SK-N-SH (cell line): ENCODE results near the gene RBM17. TPM values are rescaled to one million over a fixed set of nuclear protein-coding genes. Genes with fewer than 3 reads are reported as not detected.

ENCODE experiments used
- CTCF ChIA-PET: fragments of 300-600, 350-600 bp; formaldehyde crosslinking; extraction: SDS; loops from one replicate; lab custom pipeline; 2021; lab: Yijun Ruan, JAX
- POLR2A ChIA-PET: fragments of 350-600 bp; sonication (Branson Sonifier 250); formaldehyde crosslinking; extraction: SDS; loops from one replicate; lab custom pipeline; 2020; ENCODE audit warnings: antibody characterized with exemption, inconsistent platforms; lab: Yijun Ruan, JAX
- DNase-seq: peaks from one replicate; pipeline ENCODE4 v3.0.0; 2012
- H2AFZ ChIP-seq: fragments of 200-600 bp; sonication (generic); 2 replicates; pipeline ENCODE4 v1.8.1; 2016; ENCODE audit warnings: antibody characterized with exemption, mild to moderate bottlenecking, low read depth
- H3F3A ChIP-seq: fragments of 200-600 bp; sonication (generic); replicated peaks from 2 replicates; pipeline ENCODE3; 2016; ENCODE audit warnings: antibody characterized with exemption, mild to moderate bottlenecking; ENCODE audit not compliant: insufficient read depth
- H3K27ac ChIP-seq, 2 experiments: fragments of 200-500 bp in 1 of 2; fragments of 200-600 bp in 1 of 2; sonication (Bioruptor generic) in 1 of 2; sonication (generic), shearing (Covaris generic) in 1 of 2; 2 replicates each; pipeline versions ENCODE4 v1.5.1 to v1.6.1; 2014 to 2016; ENCODE audit warnings: low read depth in 2 of 2, inconsistent platforms in 1 of 2, low read length in 1 of 2, mild to moderate bottlenecking in 1 of 2, mixed read lengths in 1 of 2
- H3K27me3 ChIP-seq: fragments of 200-600 bp; sonication (generic), shearing (Covaris generic); 2 replicates; pipeline ENCODE4 v1.6.1; 2016; ENCODE audit warnings: mixed run types; ENCODE audit not compliant: insufficient read depth
- H3K36me3 ChIP-seq, 2 experiments: fragments of 200-500 bp in 1 of 2; fragments of 200-600 bp in 1 of 2; sonication (Bioruptor generic) in 1 of 2; sonication (generic) in 1 of 2; replicated peaks in 1 of 2; 2 replicates each; pipeline versions ENCODE3 to v1.5.1; 2014 to 2016; ENCODE audit warnings: low read length in 1 of 2, mild to moderate bottlenecking in 1 of 2; ENCODE audit not compliant: insufficient read depth in 2 of 2, control insufficient read depth in 1 of 2
- H3K4me1 ChIP-seq, 2 experiments: fragments of 200-500 bp in 1 of 2; fragments of 200-600 bp in 1 of 2; sonication (Bioruptor generic) in 1 of 2; sonication (generic), shearing (Covaris generic) in 1 of 2; 2 replicates each; pipeline versions ENCODE4 v1.5.1 to v1.6.1; 2014 to 2016; ENCODE audit warnings: low read depth in 1 of 2, low read length in 1 of 2, mixed run types in 1 of 2; ENCODE audit not compliant: insufficient read depth in 2 of 2, control insufficient read depth in 1 of 2
- H3K4me2 ChIP-seq: fragments of 200-600 bp; sonication (generic), shearing (Covaris generic); 2 replicates; pipeline ENCODE4 v1.6.1; 2017; ENCODE audit warnings: mixed run types
- H3K4me3 ChIP-seq, 2 experiments: fragments of 200-500 bp in 1 of 2; fragments of 200-600 bp in 1 of 2; sonication (Bioruptor generic) in 1 of 2; sonication (generic), shearing (Covaris generic) in 1 of 2; 2 replicates each; pipeline versions ENCODE4 v1.5.1 to v1.8.1; 2014 to 2016; ENCODE audit warnings: low read depth in 2 of 2, inconsistent platforms in 1 of 2, low read length in 1 of 2, mild to moderate bottlenecking in 1 of 2, mixed read lengths in 1 of 2, moderate library complexity in 1 of 2
- H3K79me2 ChIP-seq: fragments of 200-600 bp; sonication (generic); 2 replicates; pipeline ENCODE4 v1.8.1; 2017; ENCODE audit warnings: mild to moderate bottlenecking; ENCODE audit not compliant: insufficient read depth
- H3K9ac ChIP-seq: fragments of 200-600 bp; sonication (generic); 2 replicates; pipeline ENCODE4 v1.6.1; 2017; ENCODE audit warnings: mixed run types
- H3K9me2 ChIP-seq: fragments of 200-600 bp; sonication (generic); 2 replicates; pipeline ENCODE4 v1.6.1; 2017; ENCODE audit warnings: mixed run types
- H3K9me3 ChIP-seq: fragments of 200-600 bp; sonication (generic); 2 replicates; pipeline ENCODE4 v1.6.1; 2017; ENCODE audit warnings: mixed run types, mild to moderate bottlenecking, moderate library complexity
- H4K20me1 ChIP-seq: fragments of 200-600 bp; sonication (generic); 2 replicates; pipeline ENCODE4 v1.6.1; 2017; ENCODE audit warnings: mild to moderate bottlenecking, mixed run types; ENCODE audit not compliant: insufficient read depth
- CHD2 ChIP-seq: fragments of 150-350 bp; IDR thresholded peaks from 2 replicates; pipeline ENCODE4 v1.6.1; 2018; ENCODE audit warnings: low read length; ENCODE audit not compliant: partially characterized antibody
- EP300 ChIP-seq, 2 experiments: IDR thresholded peaks; 2 replicates each; pipeline versions ENCODE4 v1.4.0 to v1.6.1; 2012; ENCODE audit warnings: borderline replicate concordance in 1 of 2, low read depth in 1 of 2, low read length in 1 of 2
- EZH2phosphoT487 ChIP-seq: fragments of 200-600 bp; sonication (generic); IDR thresholded peaks from 2 replicates; pipeline ENCODE4 v1.6.1; 2017; ENCODE audit warnings: low read depth, mixed run types, mild to moderate bottlenecking, antibody characterized with exemption, moderate library complexity, borderline replicate concordance
- GATA2 ChIP-seq: sonication (generic); formaldehyde crosslinking; IDR thresholded peaks from 2 replicates; pipeline ENCODE4 v1.5.0; 2020; ENCODE audit warnings: mild to moderate bottlenecking, missing genetic modification reagents
- JUND ChIP-seq: IDR thresholded peaks from 2 replicates; pipeline ENCODE4 v1.4.0; 2012
- NFIC ChIP-seq: IDR thresholded peaks from 2 replicates; pipeline ENCODE4 v1.4.0; 2012; ENCODE audit warnings: borderline replicate concordance
- NRF1 ChIP-seq: IDR thresholded peaks from 2 replicates; pipeline ENCODE4 v1.6.1; 2012; ENCODE audit warnings: low read depth, mild to moderate bottlenecking, low read length
- POLR2AphosphoS5 ChIP-seq: IDR thresholded peaks from 2 replicates; pipeline ENCODE4 v1.6.1; 2012; ENCODE audit warnings: low read depth, low read length
- RCOR1 ChIP-seq: fragments of 150-350 bp; IDR thresholded peaks from 2 replicates; pipeline ENCODE4 v1.6.1; 2017; ENCODE audit warnings: antibody characterized with exemption, low read length
- RXRA ChIP-seq: IDR thresholded peaks from 2 replicates; pipeline ENCODE4 v1.4.0; 2012; ENCODE audit warnings: low read depth, mild to moderate bottlenecking, borderline replicate concordance
- TAF1 ChIP-seq: IDR thresholded peaks from 2 replicates; pipeline ENCODE4 v1.6.1; 2012; ENCODE audit warnings: low read depth, mild to moderate bottlenecking, low read length, moderate library complexity, borderline replicate concordance
- TCF12 ChIP-seq: IDR thresholded peaks from 2 replicates; pipeline ENCODE4 v1.4.0; 2012
- TEAD4 ChIP-seq: IDR thresholded peaks from 2 replicates; pipeline ENCODE4 v1.4.0; 2012; ENCODE audit warnings: mild to moderate bottlenecking, borderline replicate concordance; ENCODE audit not compliant: insufficient read depth
- YY1 ChIP-seq: IDR thresholded peaks from 2 replicates; pipeline ENCODE4 v1.4.0; 2012; ENCODE audit warnings: low read depth, mild to moderate bottlenecking
- WGBS: methylation state at CpG from one replicate; pipeline ENCODE4 v1.1.6; 2017; ENCODE audit warnings: low lambda C conversion rate; 5-methylcytosine and 5-hydroxymethylcytosine counted together
- polyA plus RNA-seq, 3 experiments: library from polyadenylated mRNA; depleted of rRNA; stranded (reverse); fragments of >200 nt; gene quantifications; 2 replicates each; pipeline ENCODE4 v1.2.3, GENCODE V29; 2012
- TF ChIP-seq, protein P1 (sequence below): fragments of 150-350 bp; IDR thresholded peaks from 2 replicates; pipeline ENCODE4 v1.6.1; 2016; ENCODE audit warnings: mild to moderate bottlenecking, low read depth, low read length
- TF ChIP-seq, protein P2 (sequence below): IDR thresholded peaks from 2 replicates; pipeline ENCODE4 v1.4.0; 2012; ENCODE audit warnings: low read depth, borderline replicate concordance
- TF ChIP-seq, protein P3 (sequence below): IDR thresholded peaks from 2 replicates; pipeline ENCODE4 v1.6.1; 2012; ENCODE audit warnings: mild to moderate bottlenecking, low read depth, low read length, moderate library complexity

The RBM17 gene
- polyA plus RNA-seq, 1 of the 3 experiments (the other 2 are of a cell fraction): 32.6 TPM

- Histone ChIP-seq H3K4me3 (no peak overlapping the region), H3K79me2 (peaks cover 72% of the 10 kb centered on the region), H3F3A (no peaks in the 10 kb centered on the region), H3K9ac (no peak overlapping the region), H3K4me2 (no peak overlapping the region), H4K20me1 (peaks cover 20% of the 10 kb centered on the region), H3K27me3 (no peaks in the 10 kb centered on the region), H3K36me3 (peaks cover 64 to 65% of the 10 kb centered on the region in 2 experiments), H2AFZ (no peak overlapping the region), H3K27ac (no peak overlapping the region), H3K4me1 (no peaks in the 10 kb centered on the region), H3K9me3 (no peaks in the 10 kb centered on the region), H3K9me2 (no peaks in the 10 kb centered on the region)
- DNase-seq: no peak
- no peak for TF ChIP-seq CHD2
- POLR2A ChIA-PET: no interaction called here
- CTCF ChIA-PET: interaction anchor here (1.5 to 2.8 kb wide), 4 partner anchors 10 to 306 kb away, joined by 3 to 10 read pairs (median 6); no protein-coding TSS in a partner anchor
- WGBS: 42% methylated on average over 1 of the region's 1 CpG
Measured at GRCh38 chr10:6100370-6100769, 11.5 kb downstream of the RBM17 start.

DNA sequence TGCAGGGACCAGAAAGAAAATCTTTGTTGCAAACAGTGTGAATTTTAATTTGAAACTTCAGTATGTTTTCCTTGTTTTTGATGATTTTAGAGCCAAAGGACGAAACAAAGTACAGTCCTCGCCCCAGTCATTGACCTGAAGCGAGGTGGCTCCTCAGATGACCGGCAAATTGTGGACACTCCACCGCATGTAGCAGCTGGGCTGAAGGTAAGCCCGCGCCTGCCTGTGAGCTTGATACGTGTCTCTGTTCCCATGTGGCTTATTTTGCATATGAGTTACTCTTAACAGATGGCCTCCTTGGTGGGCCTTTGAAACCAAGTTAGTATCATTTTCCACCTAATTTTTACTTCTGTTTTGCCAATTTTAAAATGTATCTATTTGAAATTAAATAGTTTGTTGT lies 12.3 kb downstream of the RBM17 start:
- H3F3A ChIP-seq: no peaks in the 10 kb centered on the region
- 96% methylated on average over 8 of the region's 8 CpGs for WGBS
- H3K4me3 ChIP-seq: no peak overlapping the region
- H3K9me2 ChIP-seq: no peaks in the 10 kb centered on the region
- DNase-seq: no peak
- ChIA-PET CTCF (interaction anchor here (1.5 to 2.8 kb wide), 4 partner anchors 11 to 305 kb away, joined by 3 to 10 read pairs (median 6); no protein-coding TSS in a partner anchor), POLR2A (no interaction called here)
- H3K27me3 ChIP-seq: no peaks in the 10 kb centered on the region
- peaks cover 62 to 73% of the 10 kb centered on the region in 2 experiments for H3K36me3 ChIP-seq
- H4K20me1 ChIP-seq: peaks cover 12% of the 10 kb centered on the region
- H3K9ac ChIP-seq: no peak overlapping the region
- TF ChIP-seq TAF1: no peak
- TF ChIP-seq EP300 (IDR thresholded peaks at IDR 0.05; ENCODE audit: borderline replicate concordance in 1 of 2, low read depth in 1 of 2, low read length in 1 of 2): no peak
- TF ChIP-seq TCF12: no peak
- TF ChIP-seq, protein P1, sequence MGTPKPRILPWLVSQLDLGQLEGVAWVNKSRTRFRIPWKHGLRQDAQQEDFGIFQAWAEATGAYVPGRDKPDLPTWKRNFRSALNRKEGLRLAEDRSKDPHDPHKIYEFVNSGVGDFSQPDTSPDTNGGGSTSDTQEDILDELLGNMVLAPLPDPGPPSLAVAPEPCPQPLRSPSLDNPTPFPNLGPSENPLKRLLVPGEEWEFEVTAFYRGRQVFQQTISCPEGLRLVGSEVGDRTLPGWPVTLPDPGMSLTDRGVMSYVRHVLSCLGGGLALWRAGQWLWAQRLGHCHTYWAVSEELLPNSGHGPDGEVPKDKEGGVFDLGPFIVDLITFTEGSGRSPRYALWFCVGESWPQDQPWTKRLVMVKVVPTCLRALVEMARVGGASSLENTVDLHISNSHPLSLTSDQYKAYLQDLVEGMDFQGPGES: no peak
- no peak for TF ChIP-seq TEAD4
- no peak for TF ChIP-seq NRF1
- no peak for TF ChIP-seq YY1
- TF ChIP-seq RXRA: no peak
- TF ChIP-seq POLR2AphosphoS5: no peak
- no peak for TF ChIP-seq EZH2phosphoT487
- TF ChIP-seq, protein P2, sequence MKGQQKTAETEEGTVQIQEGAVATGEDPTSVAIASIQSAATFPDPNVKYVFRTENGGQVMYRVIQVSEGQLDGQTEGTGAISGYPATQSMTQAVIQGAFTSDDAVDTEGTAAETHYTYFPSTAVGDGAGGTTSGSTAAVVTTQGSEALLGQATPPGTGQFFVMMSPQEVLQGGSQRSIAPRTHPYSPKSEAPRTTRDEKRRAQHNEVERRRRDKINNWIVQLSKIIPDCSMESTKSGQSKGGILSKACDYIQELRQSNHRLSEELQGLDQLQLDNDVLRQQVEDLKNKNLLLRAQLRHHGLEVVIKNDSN: no peak
- TF ChIP-seq, protein P3, sequence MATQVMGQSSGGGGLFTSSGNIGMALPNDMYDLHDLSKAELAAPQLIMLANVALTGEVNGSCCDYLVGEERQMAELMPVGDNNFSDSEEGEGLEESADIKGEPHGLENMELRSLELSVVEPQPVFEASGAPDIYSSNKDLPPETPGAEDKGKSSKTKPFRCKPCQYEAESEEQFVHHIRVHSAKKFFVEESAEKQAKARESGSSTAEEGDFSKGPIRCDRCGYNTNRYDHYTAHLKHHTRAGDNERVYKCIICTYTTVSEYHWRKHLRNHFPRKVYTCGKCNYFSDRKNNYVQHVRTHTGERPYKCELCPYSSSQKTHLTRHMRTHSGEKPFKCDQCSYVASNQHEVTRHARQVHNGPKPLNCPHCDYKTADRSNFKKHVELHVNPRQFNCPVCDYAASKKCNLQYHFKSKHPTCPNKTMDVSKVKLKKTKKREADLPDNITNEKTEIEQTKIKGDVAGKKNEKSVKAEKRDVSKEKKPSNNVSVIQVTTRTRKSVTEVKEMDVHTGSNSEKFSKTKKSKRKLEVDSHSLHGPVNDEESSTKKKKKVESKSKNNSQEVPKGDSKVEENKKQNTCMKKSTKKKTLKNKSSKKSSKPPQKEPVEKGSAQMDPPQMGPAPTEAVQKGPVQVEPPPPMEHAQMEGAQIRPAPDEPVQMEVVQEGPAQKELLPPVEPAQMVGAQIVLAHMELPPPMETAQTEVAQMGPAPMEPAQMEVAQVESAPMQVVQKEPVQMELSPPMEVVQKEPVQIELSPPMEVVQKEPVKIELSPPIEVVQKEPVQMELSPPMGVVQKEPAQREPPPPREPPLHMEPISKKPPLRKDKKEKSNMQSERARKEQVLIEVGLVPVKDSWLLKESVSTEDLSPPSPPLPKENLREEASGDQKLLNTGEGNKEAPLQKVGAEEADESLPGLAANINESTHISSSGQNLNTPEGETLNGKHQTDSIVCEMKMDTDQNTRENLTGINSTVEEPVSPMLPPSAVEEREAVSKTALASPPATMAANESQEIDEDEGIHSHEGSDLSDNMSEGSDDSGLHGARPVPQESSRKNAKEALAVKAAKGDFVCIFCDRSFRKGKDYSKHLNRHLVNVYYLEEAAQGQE: no peak
- no peak for TF ChIP-seq RCOR1
- TF ChIP-seq JUND: no peak
- TF ChIP-seq GATA2 (CRISPR knock-in tag): no peak
- TF ChIP-seq NFIC: no peak
- H3K4me2 ChIP-seq: no peak overlapping the region
- peaks cover 64% of the 10 kb centered on the region for H3K79me2 ChIP-seq
- H3K4me1 ChIP-seq: no peaks in the 10 kb centered on the region
- no peaks in the 10 kb centered on the region for H3K9me3 ChIP-seq
- H2AFZ ChIP-seq: no peak overlapping the region
- H3K27ac ChIP-seq: no peak overlapping the region
